Spleen (tissue), 7 donors: Measurements from ENCODE around the gene MED13.
"Not testable (repeated sequence)": the region's sequence is repeated elsewhere in the genome, so short reads cannot be mapped to it uniquely, and the experiment has no call there.

Source experiments
- POLR2A ChIP-seq, 3 donors: fragments of 450-650 bp; IDR thresholded peaks; one replicate each; pipeline ENCODE4 v1.5.1; 2017; ENCODE audit warnings: antibody characterized with exemption in 3 of 3, mild to moderate bottlenecking in 1 of 3
- TF ChIP-seq, protein P1 (sequence below), 11 experiments: fragments of 200-600 bp in 7 of 11; fragments of 450-650 bp in 4 of 11; sonication (generic) in 4 of 11; IDR thresholded peaks in 8 of 11; conservative IDR thresholded peaks in 3 of 11; 1 replicate in 7 of 11; 2 replicates in 4 of 11; pipeline versions ENCODE4 v1.4.0 to v1.8.0; 2016 to 2021; ENCODE audit warnings: antibody characterized with exemption in 11 of 11, inconsistent platforms in 4 of 11, mild to moderate bottlenecking in 1 of 11
- donor health status: DM: no; HTN: no; CAD: no; lungs with moderate emphysema.
- donor health status: DM: no; HTN: no; CAD: no.
- donor health status: DM: no; HTN: no; CAD: no.

DNA sequence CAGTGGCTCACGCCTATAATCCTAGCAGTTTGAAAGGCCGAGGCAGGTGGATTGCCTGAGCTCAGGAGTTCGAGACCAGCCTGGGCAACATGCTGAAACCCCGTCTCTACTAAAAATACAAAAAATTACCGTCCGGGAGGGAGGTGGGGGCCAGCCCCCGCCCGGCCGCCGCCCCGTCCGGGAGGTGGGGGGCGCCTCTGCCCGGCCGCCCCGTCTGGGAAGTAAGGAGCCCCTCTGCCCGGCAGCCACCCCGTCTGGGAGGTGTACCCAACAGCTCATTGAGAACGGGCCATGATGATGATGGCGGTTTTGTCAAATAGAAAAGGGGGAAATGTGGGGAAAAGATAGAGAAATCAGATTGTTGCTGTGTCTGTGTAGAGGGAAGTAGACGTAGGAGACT is 7.8 kb upstream of the MED13 start:
- TF ChIP-seq, protein P1, sequence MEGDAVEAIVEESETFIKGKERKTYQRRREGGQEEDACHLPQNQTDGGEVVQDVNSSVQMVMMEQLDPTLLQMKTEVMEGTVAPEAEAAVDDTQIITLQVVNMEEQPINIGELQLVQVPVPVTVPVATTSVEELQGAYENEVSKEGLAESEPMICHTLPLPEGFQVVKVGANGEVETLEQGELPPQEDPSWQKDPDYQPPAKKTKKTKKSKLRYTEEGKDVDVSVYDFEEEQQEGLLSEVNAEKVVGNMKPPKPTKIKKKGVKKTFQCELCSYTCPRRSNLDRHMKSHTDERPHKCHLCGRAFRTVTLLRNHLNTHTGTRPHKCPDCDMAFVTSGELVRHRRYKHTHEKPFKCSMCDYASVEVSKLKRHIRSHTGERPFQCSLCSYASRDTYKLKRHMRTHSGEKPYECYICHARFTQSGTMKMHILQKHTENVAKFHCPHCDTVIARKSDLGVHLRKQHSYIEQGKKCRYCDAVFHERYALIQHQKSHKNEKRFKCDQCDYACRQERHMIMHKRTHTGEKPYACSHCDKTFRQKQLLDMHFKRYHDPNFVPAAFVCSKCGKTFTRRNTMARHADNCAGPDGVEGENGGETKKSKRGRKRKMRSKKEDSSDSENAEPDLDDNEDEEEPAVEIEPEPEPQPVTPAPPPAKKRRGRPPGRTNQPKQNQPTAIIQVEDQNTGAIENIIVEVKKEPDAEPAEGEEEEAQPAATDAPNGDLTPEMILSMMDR (IDR thresholded peaks at IDR 0.05 in 8 of 11, conservative IDR thresholded peaks at IDR 0.05 in 3 of 11) = not testable (repeated sequence)
- TF ChIP-seq POLR2A (IDR thresholded peaks at IDR 0.05) = not testable (repeated sequence)
